DOHH2 (cell line): ENCODE results near the gene CYP4F22.

Experiments
- H3F3A ChIP-seq: fragments of 200-600 bp; sonication (generic), shearing (Covaris generic); 2 replicates; pipeline ENCODE4 v1.6.0; 2016; ENCODE audit warnings: antibody characterized with exemption, mild to moderate bottlenecking; ENCODE audit not compliant: control insufficient read depth, insufficient read depth
- H3K27ac ChIP-seq: fragments of 200-600 bp; sonication (generic); 2 replicates; pipeline ENCODE4 v1.5.1; 2014; ENCODE audit warnings: low read depth, mild to moderate bottlenecking, low read length, moderate library complexity
- H3K27me3 ChIP-seq: fragments of 200-600 bp; sonication (generic); 2 replicates; pipeline ENCODE4 v1.6.1; 2014; ENCODE audit warnings: mild to moderate bottlenecking, low read length, mixed read lengths; ENCODE audit not compliant: control insufficient read depth
- H3K36me3 ChIP-seq: fragments of 200-600 bp; sonication (generic); 2 replicates; pipeline ENCODE4 v1.6.1; 2014; ENCODE audit warnings: mild to moderate bottlenecking, low read length, moderate library complexity, mixed read lengths; ENCODE audit not compliant: control insufficient read depth
- H3K4me1 ChIP-seq: fragments of 200-600 bp; sonication (generic); 2 replicates; pipeline ENCODE4 v1.6.1; 2014; ENCODE audit warnings: mild to moderate bottlenecking, low read length, mixed read lengths; ENCODE audit not compliant: control insufficient read depth
- H3K4me2 ChIP-seq: fragments of 200-600 bp; sonication (generic); 2 replicates; pipeline ENCODE4 v1.6.0; 2014; ENCODE audit warnings: mild to moderate bottlenecking, low read length, moderate library complexity
- H3K4me3 ChIP-seq: fragments of 200-600 bp; sonication (generic); 2 replicates; pipeline ENCODE4 v1.5.1; 2014; ENCODE audit warnings: mild to moderate bottlenecking, low read length, mixed read lengths
- H3K79me2 ChIP-seq: fragments of 200-600 bp; sonication (generic); 2 replicates; pipeline ENCODE4 v1.6.1; 2014; ENCODE audit warnings: mild to moderate bottlenecking, low read length, mixed read lengths; ENCODE audit not compliant: control insufficient read depth
- H3K9me2 ChIP-seq: fragments of 200-600 bp; sonication (generic); replicated peaks from 2 replicates; pipeline ENCODE4 v1.6.1; 2014; ENCODE audit warnings: mild to moderate bottlenecking, low read length, mixed read lengths; ENCODE audit not compliant: control insufficient read depth
- H3K9me3 ChIP-seq: fragments of 200-600 bp; sonication (generic); 2 replicates; pipeline ENCODE4 v1.6.1; 2014; ENCODE audit warnings: antibody characterized with exemption, low read length, mixed read lengths; ENCODE audit not compliant: control insufficient read depth, insufficient read depth
- H4K20me1 ChIP-seq: fragments of 200-600 bp; sonication (generic); 2 replicates; pipeline ENCODE4 v1.6.0; 2014; ENCODE audit warnings: low read depth, mild to moderate bottlenecking, antibody characterized with exemption, low read length, moderate library complexity; ENCODE audit not compliant: control insufficient read depth, insufficient read depth
- EZH2phosphoT487 ChIP-seq: fragments of 200-600 bp; sonication (generic); IDR thresholded peaks from 2 replicates; pipeline ENCODE4 v1.6.1; 2017; ENCODE audit warnings: borderline replicate concordance, mild to moderate bottlenecking, antibody characterized with exemption, low read length, moderate library complexity, mixed read lengths
- TF ChIP-seq, protein P1 (sequence below): fragments of 200-600 bp; sonication (generic); IDR thresholded peaks from one replicate; pipeline ENCODE4 v1.5.1; 2014; ENCODE audit warnings: antibody characterized with exemption, mild to moderate bottlenecking, low read depth, low read length; ENCODE audit not compliant: poor library complexity, severe bottlenecking

CYP4F22 gene

GRCh38 chr19:15498910-15499309 is 9.4 kb upstream of the CYP4F22 start:
- Histone ChIP-seq H3K4me1 (no peaks in the 10 kb centered on the region), H3K4me2 (no peak overlapping the region), H3K9me2 (no peaks in the 10 kb centered on the region), H3K4me3 (no peak overlapping the region), H3K36me3 (no peaks in the 10 kb centered on the region), H3F3A (no peaks in the 10 kb centered on the region), H3K27ac (no peak overlapping the region), H3K27me3 (no peaks in the 10 kb centered on the region), H3K79me2 (no peaks in the 10 kb centered on the region), H4K20me1 (no peaks in the 10 kb centered on the region), H3K9me3 (no peaks in the 10 kb centered on the region)
- no peak for TF ChIP-seq EZH2phosphoT487
- TF ChIP-seq, protein P1, sequence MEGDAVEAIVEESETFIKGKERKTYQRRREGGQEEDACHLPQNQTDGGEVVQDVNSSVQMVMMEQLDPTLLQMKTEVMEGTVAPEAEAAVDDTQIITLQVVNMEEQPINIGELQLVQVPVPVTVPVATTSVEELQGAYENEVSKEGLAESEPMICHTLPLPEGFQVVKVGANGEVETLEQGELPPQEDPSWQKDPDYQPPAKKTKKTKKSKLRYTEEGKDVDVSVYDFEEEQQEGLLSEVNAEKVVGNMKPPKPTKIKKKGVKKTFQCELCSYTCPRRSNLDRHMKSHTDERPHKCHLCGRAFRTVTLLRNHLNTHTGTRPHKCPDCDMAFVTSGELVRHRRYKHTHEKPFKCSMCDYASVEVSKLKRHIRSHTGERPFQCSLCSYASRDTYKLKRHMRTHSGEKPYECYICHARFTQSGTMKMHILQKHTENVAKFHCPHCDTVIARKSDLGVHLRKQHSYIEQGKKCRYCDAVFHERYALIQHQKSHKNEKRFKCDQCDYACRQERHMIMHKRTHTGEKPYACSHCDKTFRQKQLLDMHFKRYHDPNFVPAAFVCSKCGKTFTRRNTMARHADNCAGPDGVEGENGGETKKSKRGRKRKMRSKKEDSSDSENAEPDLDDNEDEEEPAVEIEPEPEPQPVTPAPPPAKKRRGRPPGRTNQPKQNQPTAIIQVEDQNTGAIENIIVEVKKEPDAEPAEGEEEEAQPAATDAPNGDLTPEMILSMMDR: no peak

DNA sequence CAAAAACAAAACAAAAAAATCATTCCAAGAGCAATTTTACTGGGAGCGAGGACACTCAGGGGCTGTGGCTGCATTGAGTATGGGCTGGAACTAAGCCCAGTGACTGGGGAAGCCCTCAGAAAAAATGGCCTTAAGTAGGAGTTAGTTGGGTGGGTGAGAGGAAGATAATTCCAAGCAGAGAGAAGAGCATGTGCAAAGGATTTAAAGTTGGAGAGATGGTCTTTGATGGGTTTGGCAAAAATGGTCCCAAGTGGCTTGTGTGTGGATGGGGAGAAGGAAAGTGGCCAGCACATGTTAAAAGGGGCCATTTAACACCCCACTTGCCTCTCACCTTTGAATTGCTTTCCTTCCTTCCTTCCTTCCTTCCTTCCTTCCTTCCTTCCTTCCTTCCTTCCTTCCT is 6.7 kb upstream of the CYP4F22 start:
- Histone ChIP-seq H4K20me1 (no peaks in the 10 kb centered on the region), H3K79me2 (no peaks in the 10 kb centered on the region), H3K9me3 (no peaks in the 10 kb centered on the region), H3K36me3 (no peaks in the 10 kb centered on the region), H3K27me3 (no peaks in the 10 kb centered on the region), H3K4me3 (no peak overlapping the region), H3K9me2 (no peaks in the 10 kb centered on the region), H3K4me1 (no peaks in the 10 kb centered on the region), H3K27ac (no peak overlapping the region), H3K4me2 (no peak overlapping the region), H3F3A (no peaks in the 10 kb centered on the region)
- TF ChIP-seq, protein P1: no peak
- no peak for TF ChIP-seq EZH2phosphoT487

DNA sequence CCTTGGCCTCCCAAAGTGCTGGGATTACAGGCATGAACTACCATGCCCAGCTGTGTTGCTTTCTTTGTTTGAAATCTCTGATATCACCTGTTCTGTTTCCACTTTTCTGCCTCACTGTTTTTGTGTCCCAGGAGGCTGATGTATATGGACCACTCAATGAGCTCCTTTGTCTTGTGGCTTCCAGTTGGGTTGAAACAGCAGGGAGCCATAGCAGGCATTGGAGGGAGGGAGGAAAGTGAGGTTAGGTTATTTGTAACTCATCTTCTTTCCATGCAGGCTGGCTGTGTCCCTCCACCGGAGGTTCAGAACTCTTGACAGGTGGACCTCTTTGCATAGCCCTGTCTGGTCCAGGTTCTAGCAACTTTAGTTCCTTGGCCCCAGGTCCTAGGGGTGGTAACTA is 6.1 kb upstream of the CYP4F22 start:
- no peaks in the 10 kb centered on the region for H3K79me2 ChIP-seq
- H4K20me1 ChIP-seq: no peaks in the 10 kb centered on the region
- H3K27me3 ChIP-seq: no peaks in the 10 kb centered on the region
- H3K36me3 ChIP-seq: no peaks in the 10 kb centered on the region
- no peak for TF ChIP-seq EZH2phosphoT487
- TF ChIP-seq, protein P1: no peak
- no peaks in the 10 kb centered on the region for H3K4me1 ChIP-seq
- H3K9me3 ChIP-seq: no peaks in the 10 kb centered on the region
- no peaks in the 10 kb centered on the region for H3K9me2 ChIP-seq
- no peak overlapping the region for H3K4me2 ChIP-seq
- H3F3A ChIP-seq: no peaks in the 10 kb centered on the region
- H3K27ac ChIP-seq: no peak overlapping the region
- H3K4me3 ChIP-seq: no peak overlapping the region
